NCI-H748 treated with DMSO at 0.1 percent for 48 hours (cell line): ENCODE measurements around the gene STARD13.
"Not testable (repeated sequence)": the region's sequence is repeated elsewhere in the genome, so short reads cannot be mapped to it uniquely, and the experiment has no call there.

Source experiments
- DNase-seq: peaks from one replicate; lab custom pipeline; 2025; lab: John Stamatoyannopoulos, UW

Gene STARD13

GRCh38 chr13:33252135-33252534 lies 33.4 kb downstream of the STARD13 start:
- DNase-seq, result no peak

GRCh38 chr13:33251131-33251661 lies 34.4 kb downstream of the STARD13 start:
- no peak for DNase-seq

- no peak for DNase-seq
Observed at GRCh38 chr13:33250609-33251008, 34.9 kb downstream of the STARD13 start.

DNA sequence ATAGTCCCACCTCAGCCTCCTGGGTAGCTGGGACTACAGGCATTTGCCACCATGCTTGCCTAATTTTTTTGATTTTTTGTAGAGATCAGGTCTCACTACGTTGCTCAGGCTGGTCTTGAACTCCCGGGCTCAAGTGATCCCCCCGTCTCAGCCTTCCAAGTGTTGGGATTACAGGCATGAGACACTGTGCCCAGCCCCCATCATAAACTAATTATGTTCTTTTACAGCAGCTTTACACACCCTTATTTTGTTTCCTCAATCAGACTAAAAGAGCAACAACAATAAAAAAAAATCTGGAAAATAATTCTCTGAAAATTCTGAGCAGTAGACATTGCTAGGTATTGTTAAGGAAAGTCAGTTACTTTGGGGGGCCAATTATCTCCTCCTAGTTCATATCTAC lies 35.7 kb downstream of the STARD13 start:
- DNase-seq, result no peak

DNA sequence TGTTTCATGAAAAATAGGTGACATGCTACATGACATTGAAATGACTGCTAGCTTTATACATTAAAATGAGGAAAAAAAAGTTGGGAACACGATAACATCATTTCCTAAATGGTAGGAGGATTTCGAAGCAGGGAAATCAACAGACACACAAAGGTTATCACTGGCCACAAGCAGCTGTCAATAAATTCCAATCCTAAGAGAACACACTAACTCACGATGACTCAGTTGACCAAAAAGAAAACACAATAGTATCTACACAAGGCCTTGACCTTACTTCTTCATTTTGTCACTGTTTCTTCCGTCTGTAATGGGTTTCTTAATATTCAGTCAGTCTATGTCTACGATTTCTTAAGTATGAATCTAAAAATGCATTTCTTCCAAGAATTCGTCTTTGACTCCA lies 36.5 kb downstream of the STARD13 start:
- DNase-seq, result no peak

DNA sequence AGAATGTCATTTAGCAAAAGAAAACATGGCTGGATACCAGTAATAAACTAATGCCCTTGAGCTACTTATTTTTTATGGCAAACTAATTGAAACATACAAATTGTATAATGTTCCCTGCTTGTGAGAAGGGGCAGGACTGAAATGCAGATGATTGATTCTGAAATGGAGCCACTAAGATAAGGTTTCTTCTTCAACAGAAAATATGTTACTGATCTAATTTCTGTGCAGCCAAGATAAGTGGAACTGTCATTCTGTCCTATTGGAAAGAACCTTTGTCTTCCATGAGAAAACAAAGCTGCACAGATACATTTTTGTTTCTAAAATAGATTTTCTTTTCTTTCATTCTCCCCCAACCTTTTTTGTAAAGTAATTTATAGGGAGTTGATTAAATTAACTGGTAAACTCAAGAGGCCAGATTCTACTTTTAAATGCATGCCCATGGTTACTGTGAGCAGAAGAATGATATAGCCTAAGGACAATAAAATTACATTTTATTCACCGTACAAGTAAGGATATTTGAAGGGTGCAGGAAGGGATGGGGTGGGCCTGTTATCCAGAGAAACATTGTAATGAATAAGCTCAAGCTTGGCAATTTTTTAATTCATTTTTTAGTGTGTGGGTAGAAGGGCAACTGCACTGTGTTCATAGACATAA lies 39.9 kb downstream of the STARD13 start:
- DNase-seq, result no peak

GRCh38 chr13:33244907-33245287 lies 40.7 kb downstream of the STARD13 start:
- DNase-seq, result no peak

DNA sequence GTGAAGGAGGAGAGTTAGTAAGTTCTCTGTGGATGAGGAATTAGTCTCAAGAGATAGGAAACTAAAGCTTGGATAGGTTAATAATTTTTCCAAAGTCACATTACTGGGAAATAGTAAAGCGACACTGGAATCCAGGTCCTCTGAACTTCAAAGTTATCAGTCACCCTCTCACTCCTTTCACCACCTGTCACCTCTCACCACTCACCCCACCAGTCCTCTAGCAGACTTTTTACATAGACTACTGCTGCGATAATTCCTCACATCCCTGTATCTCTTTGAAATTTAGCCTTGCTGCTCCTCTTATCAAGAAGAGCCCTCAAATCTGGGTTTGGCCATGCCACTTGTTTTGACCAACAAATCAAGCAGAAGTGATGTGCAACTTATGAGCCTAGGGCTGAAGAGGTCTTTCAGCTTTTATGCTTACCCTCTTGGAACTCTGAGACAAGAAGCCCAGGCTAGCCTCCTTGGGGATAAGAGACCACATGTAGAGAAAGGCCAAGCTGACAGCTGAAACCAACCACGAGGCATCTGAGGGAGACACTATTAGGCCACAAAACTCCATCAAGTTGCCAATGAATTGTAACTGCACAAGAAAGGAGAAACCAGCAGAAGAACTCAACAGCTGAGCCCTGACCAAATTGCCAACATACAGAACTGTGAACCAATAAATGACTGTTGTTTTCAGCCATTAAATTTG lies 41.2 kb downstream of the STARD13 start:
- no peak for DNase-seq

DNA sequence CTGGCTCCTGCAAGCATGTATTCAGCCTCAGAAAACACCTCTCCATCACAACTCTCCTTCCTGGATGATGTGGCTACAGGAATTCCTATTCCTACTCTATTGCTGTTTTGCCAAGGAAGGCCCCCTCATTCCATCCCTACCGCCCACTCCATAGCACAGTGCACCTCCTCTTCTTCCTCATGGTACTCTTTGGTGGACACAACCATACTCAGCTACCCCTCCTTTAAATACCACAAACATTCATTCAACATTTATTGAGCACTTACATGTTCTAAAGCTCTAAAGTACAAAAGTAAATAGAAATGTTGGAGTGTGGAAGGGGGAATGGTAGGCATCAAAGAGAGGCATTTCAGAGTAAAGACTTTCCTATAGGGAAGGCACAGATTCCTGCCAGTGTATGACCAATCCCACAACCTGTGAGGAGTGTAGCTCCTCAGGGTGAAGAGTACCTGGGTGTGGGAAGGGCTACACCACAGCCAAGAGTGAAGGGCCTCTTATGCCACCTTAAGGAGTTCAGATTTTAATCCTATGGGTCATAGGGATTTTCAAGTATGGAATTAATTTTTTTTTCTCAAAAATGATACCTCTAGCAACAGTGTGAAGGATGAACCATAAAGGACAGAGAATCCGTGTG lies 42.5 kb downstream of the STARD13 start:
- no peak for DNase-seq

- DNase-seq, result not testable (repeated sequence)
Observed at GRCh38 chr13:33242372-33242771, 43.2 kb downstream of the STARD13 start.

- DNase-seq, result no peak
Observed at GRCh38 chr13:33236021-33236420, 49.5 kb downstream of the STARD13 start.

DNA sequence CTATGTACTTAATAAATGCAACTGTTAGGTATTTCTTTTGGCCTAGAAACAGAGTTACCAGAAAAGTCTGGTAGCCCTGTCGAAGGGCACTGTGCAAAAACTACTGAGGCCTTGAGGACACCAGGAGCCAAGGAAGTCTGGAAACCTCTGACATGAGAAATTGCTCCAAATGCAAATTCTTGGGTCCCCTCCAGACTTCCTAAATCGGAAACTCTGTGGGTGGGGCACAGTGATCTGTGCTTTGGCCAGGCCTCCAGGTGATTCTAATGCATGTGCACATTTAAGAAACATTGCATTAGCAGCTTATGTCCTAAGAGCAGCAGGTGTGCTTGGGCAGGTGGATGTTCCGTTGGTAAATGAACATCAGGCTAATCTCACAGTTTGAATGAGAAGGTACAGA lies 50.0 kb downstream of the STARD13 start:
- DNase-seq, result no peak

- no peak for DNase-seq
Observed at GRCh38 chr13:33235078-33235477, 50.5 kb downstream of the STARD13 start.

DNA sequence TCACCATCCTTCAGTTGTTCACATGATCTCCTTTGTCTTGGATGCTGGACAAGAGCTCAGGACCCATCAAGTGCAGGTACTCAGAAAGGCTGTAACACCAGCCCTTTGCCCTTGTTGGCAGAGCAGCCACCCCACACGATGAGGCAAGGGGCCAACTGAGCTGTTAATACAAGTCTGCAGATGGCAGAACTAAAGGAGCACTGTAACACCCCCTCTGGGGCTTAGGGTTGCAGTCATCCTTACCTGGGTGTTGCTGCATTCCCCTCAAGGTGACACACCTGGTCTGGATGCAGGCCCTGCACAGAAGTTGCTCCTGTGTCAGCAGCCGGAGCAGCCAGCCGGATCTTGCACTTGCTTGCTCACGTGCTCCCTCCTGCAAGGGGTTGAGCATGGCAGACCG lies 52.0 kb downstream of the STARD13 start:
- no peak for DNase-seq

DNA sequence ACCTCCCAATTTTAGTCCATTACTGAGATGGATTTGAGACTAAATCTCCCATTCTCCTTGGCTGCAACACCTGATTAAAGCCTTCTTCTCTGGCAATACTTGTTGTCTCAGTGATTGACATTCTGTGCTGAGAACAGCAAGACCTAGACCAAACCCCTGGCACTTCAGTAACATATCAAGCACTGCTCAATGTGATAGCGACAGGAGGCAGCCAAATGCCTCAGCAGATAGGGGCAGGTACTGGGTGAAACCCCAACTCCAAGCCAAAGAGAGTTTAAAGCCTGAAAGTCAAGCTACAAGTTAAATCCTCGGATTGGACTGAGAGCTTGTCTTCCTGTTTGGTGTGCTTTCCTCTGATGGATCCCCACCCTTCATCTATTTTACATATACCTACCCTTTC lies 52.7 kb downstream of the STARD13 start:
- no peak for DNase-seq

GRCh38 chr13:33231339-33231738 lies 54.2 kb downstream of the STARD13 start:
- DNase-seq, result no peak

DNA sequence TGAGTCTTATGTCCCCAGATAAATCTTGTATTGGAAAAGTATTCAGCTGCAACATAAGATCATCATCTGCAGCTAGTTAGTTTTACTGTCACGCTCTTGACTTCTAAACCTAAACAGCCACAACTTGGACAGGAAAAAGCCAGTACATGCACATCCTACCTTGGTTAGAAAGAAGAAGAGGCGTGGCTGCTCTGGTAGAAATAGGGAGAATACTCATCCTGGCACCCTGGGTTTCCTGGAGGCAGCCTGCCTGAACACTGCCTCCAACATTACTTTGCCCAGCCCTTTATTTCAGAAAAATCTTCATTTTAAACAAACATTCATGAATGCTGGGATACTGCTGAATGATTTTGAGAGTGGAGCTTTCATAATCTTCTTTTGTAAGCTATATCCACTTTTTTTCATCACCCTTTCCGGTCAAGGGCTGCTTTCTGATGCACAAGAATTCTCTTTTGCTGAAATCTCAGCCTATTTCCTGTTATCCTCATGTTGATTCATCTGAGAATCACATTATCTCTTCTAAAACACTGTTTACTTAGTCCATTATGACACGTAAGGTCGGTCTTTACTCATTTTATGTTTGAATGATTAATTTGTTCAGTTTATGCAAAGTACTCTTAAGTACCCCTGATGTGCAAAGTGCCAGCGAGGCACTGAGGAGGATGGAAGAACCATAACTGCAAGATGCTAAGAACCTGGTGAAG lies 55.2 kb downstream of the STARD13 start:
- DNase-seq, result no peak

GRCh38 chr13:33229446-33230177 lies 55.9 kb downstream of the STARD13 start:
- no peak for DNase-seq

DNA sequence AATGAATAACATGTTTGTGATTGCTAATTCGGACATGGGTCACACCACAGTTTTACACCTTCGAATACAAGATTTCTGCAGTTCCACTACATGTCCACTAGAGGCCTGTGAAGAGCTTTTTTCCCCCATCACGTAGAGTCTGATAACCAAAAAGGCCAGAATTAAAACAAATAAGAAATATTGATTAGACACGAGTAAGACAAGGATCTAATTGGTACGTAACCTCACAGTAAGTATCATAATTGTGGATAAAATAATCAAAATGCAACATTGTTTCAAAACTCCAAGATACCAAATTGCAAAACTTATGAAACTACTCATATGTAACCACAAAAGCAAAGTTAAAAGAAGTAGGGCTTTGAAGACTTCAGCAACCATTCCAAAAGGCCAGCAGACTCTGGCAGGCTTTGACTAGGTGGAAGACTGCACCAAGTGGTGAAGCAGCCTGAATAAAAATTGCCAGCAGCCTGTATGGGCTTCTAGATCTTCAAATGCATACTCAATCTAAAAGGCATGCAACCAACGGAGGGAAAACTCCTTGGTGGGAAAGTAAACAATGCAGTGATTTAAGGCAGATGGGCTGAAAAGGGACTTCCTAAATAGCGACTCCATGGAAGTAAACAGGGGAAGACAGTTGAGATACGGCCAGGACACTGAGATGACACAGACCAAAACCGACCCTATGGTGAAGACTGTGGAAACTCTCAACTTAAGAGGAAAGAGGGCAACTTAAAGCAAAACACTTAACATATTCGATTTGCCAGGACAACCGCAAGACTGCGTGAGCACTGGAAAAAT lies 56.7 kb downstream of the STARD13 start:
- DNase-seq, result peak; percentile 87

GRCh38 chr13:33227927-33228647 lies 57.5 kb downstream of the STARD13 start:
- DNase-seq, result no peak
